Endothelial cell of umbilical vein (primary cell): ENCODE measurements around the gene SLC35A3. TPM values are rescaled to one million over a fixed set of nuclear protein-coding genes. Genes with fewer than 3 reads are reported as not detected.

Experiments
- BruUV-seq: library from RNA; stranded (reverse); fragments of 400-500 nt; replicated peaks from 2 replicates; lab custom pipeline; 2021; lab: Mats Ljungman, UMichigan
- CTCF ChIA-PET: fragments of 300-600, 350-600 bp; sonication (Branson Sonifier 250); formaldehyde crosslinking; loops from one replicate; lab custom pipeline; 2021; ENCODE audit warnings: antibody characterized with exemption, inconsistent platforms; lab: Charles Lee
- POLR2A ChIA-PET: fragments of 300-600, 350-600 bp; sonication (Branson Sonifier 250); formaldehyde crosslinking; loops from one replicate; lab custom pipeline; 2021; ENCODE audit warnings: antibody characterized with exemption, inconsistent platforms; lab: Charles Lee
- DNase-seq: peaks from one replicate; pipeline ENCODE4 v3.0.0-alpha.2; 2011; ENCODE audit warnings: low read depth, low spot score
- FAIRE-seq: peaks from 2 replicates; lab custom pipeline; 2011; peaks lifted over from hg19 to GRCh38; lab: Jason Lieb, UNC
- H2AFZ ChIP-seq: 2 replicates; pipeline ENCODE4 v1.6.0; 2012; ENCODE audit warnings: low read depth, low read length, control low read depth, inconsistent platforms
- H3K27ac ChIP-seq: 2 replicates; pipeline ENCODE4 v1.5.1; 2011; ENCODE audit warnings: low read depth, mild to moderate bottlenecking, control low read depth, low read length, moderate library complexity; ENCODE audit not compliant: insufficient read depth
- H3K27me3 ChIP-seq, 2 experiments: 2 replicates each; pipeline versions ENCODE4 v1.6.0 to v1.6.1; 2011; ENCODE audit warnings: low read length in 2 of 2, mixed read lengths in 1 of 2; ENCODE audit not compliant: control insufficient read depth in 2 of 2, insufficient read depth in 2 of 2
- H3K36me3 ChIP-seq, 2 experiments: 2 replicates in 1 of 2; 3 replicates in 1 of 2; pipeline ENCODE4 v1.5.1; 2011; ENCODE audit warnings: low read length in 2 of 2, mild to moderate bottlenecking in 1 of 2, moderate library complexity in 1 of 2; ENCODE audit not compliant: control insufficient read depth in 2 of 2, insufficient read depth in 2 of 2; ENCODE audit errors: extremely low read depth in 1 of 2
- H3K4me1 ChIP-seq: 3 replicates; pipeline ENCODE4 v1.5.1; 2011; ENCODE audit warnings: mild to moderate bottlenecking, low read length; ENCODE audit not compliant: control insufficient read depth, insufficient read depth; ENCODE audit errors: extremely low read depth
- H3K4me2 ChIP-seq: 2 replicates; pipeline ENCODE4 v1.6.1; 2011; ENCODE audit warnings: low read length, control low read depth, mixed read lengths; ENCODE audit not compliant: insufficient read depth
- H3K4me3 ChIP-seq, 3 experiments: fragments of 200-600 bp in 1 of 3; sonication (generic), shearing (Covaris generic) in 1 of 3; replicated peaks in 1 of 3; 2 replicates each; pipeline ENCODE4 v1.5.1; 2011 to 2016; ENCODE audit warnings: control low read depth in 3 of 3, low read length in 3 of 3, mild to moderate bottlenecking in 2 of 3, inconsistent platforms in 1 of 3, low read depth in 1 of 3, moderate library complexity in 1 of 3; ENCODE audit not compliant: insufficient read depth in 1 of 3
- H3K79me2 ChIP-seq: 2 replicates; pipeline ENCODE4 v1.6.0; 2012; ENCODE audit warnings: low read length, inconsistent platforms; ENCODE audit not compliant: control insufficient read depth, insufficient read depth
- H3K9ac ChIP-seq: replicated peaks from 2 replicates; pipeline ENCODE3; 2011; ENCODE audit warnings: low read length, control low read depth; ENCODE audit not compliant: insufficient read depth; ENCODE audit errors: extremely low read depth
- H3K9me1 ChIP-seq: replicated peaks from 3 replicates; pipeline ENCODE4 v1.6.0; 2011; ENCODE audit warnings: mild to moderate bottlenecking, low read length; ENCODE audit not compliant: control insufficient read depth, insufficient read depth; ENCODE audit errors: extremely low read depth
- H3K9me3 ChIP-seq: replicated peaks from 2 replicates; pipeline ENCODE4 v1.5.1; 2012; ENCODE audit warnings: low read length, inconsistent platforms; ENCODE audit not compliant: control insufficient read depth, insufficient read depth
- H4K20me1 ChIP-seq: replicated peaks from 2 replicates; pipeline ENCODE3; 2011; ENCODE audit warnings: mild to moderate bottlenecking, low read length; ENCODE audit not compliant: control insufficient read depth, insufficient read depth; ENCODE audit errors: extremely low read depth
- EZH2 ChIP-seq: IDR thresholded peaks from 2 replicates; pipeline ENCODE4 v1.6.1; 2012; ENCODE audit warnings: borderline replicate concordance, low read depth, mild to moderate bottlenecking, moderate library complexity, low read length, inconsistent platforms; ENCODE audit not compliant: severe bottlenecking
- FOS ChIP-seq: IDR thresholded peaks from 2 replicates; pipeline ENCODE4 v1.6.1; 2011; ENCODE audit warnings: mild to moderate bottlenecking, low read length, moderate library complexity, borderline replicate concordance; ENCODE audit not compliant: insufficient read depth
- GATA2 ChIP-seq: IDR thresholded peaks from 2 replicates; pipeline ENCODE4 v1.7.0; 2011; ENCODE audit warnings: low read depth, mild to moderate bottlenecking, moderate library complexity, mixed read lengths, low read length; ENCODE audit not compliant: insufficient read length, insufficient read depth
- JUN ChIP-seq: IDR thresholded peaks from 2 replicates; pipeline ENCODE4 v1.6.1; 2011; ENCODE audit warnings: borderline replicate concordance, low read depth; ENCODE audit not compliant: insufficient read length, insufficient read depth
- MYC ChIP-seq: IDR thresholded peaks from one replicate; pipeline ENCODE4 v1.6.1; 2011; ENCODE audit warnings: mild to moderate bottlenecking, low read depth, low read length
- POLR2A ChIP-seq: IDR thresholded peaks from 2 replicates; pipeline ENCODE4 v1.6.1; 2012; ENCODE audit warnings: low read depth, mild to moderate bottlenecking, control low read depth, low read length
- POLR2AphosphoS5 ChIP-seq: IDR thresholded peaks from 2 replicates; pipeline ENCODE4 v1.6.1; 2012; ENCODE audit warnings: low read depth, mild to moderate bottlenecking, control low read depth, low read length, moderate library complexity; ENCODE audit not compliant: insufficient read depth
- dilution Hi-C: fragments of 300-500 bp; cut with MboI; formaldehyde crosslinking; loops from one replicate; pipeline ENCODE4 v1.15.0; 2019; ENCODE audit warnings: low sequenced_read_pairs; ENCODE audit not compliant: extremely low pct_ligation_motif_present
- intact Hi-C: fragments of 100-400 bp; cut with micrococcal nuclease; formaldehyde crosslinking; loops from one replicate; pipeline ENCODE4 v1.10.0; 2022
- polyA plus RNA-seq, 4 experiments: library from polyadenylated mRNA; depleted of rRNA in 3 of 4; stranded (reverse) in 3 of 4; unstranded in 1 of 4; fragments of >200 nt; gene quantifications; 2 replicates each; pipeline versions ENCODE4 v1.2.1 to v1.2.3, GENCODE V29; 2011 to 2012; ENCODE audit warnings: missing spikeins in 1 of 4
- total RNA-seq: library from RNA; stranded (reverse); gene quantifications from 2 replicates; pipeline ENCODE4 v1.2.3, GENCODE V29; 2021
- TF ChIP-seq, protein P1 (sequence below), 2 donors: IDR thresholded peaks; 1 replicate in 1 of 2; 2 replicates in 1 of 2; pipeline ENCODE4 v1.5.1; 2011; ENCODE audit warnings: low read length in 2 of 2, mild to moderate bottlenecking in 2 of 2, moderate library complexity in 2 of 2, control low read depth in 1 of 2, inconsistent platforms in 1 of 2, low read depth in 1 of 2; ENCODE audit not compliant: insufficient read depth in 1 of 2; ENCODE audit errors: extremely low read depth in 1 of 2
- TF ChIP-seq, protein P2 (sequence below): IDR thresholded peaks from 2 replicates; pipeline ENCODE4 v1.6.1; 2011; ENCODE audit not compliant: insufficient read depth, insufficient read length

Gene SLC35A3
- total and polyA plus RNA-seq, 2 donors (not counting 3 experiments of a cell fraction or from before 2014, with no cell fraction given), result 3.6 to 19.0 TPM

- intact Hi-C loops, result no loop called here
- Histone ChIP-seq H2AFZ (no peak overlapping the region), H3K9ac (no peak overlapping the region), H3K9me3 (no peaks in the 10 kb centered on the region), H3K4me1 (no peaks in the 10 kb centered on the region), H4K20me1 (peaks cover 1% of the 10 kb centered on the region), H3K36me3 (peaks cover 0 to 3% of the 10 kb centered on the region in 2 experiments), H3K9me1 (no peaks in the 10 kb centered on the region), H3K4me2 (no peak overlapping the region), H3K27me3 (no peaks in the 10 kb centered on the region), H3K27ac (no peak overlapping the region), H3K4me3 (no peak overlapping the region), H3K79me2 (peaks cover 66% of the 10 kb centered on the region)
- TF ChIP-seq, protein P1, sequence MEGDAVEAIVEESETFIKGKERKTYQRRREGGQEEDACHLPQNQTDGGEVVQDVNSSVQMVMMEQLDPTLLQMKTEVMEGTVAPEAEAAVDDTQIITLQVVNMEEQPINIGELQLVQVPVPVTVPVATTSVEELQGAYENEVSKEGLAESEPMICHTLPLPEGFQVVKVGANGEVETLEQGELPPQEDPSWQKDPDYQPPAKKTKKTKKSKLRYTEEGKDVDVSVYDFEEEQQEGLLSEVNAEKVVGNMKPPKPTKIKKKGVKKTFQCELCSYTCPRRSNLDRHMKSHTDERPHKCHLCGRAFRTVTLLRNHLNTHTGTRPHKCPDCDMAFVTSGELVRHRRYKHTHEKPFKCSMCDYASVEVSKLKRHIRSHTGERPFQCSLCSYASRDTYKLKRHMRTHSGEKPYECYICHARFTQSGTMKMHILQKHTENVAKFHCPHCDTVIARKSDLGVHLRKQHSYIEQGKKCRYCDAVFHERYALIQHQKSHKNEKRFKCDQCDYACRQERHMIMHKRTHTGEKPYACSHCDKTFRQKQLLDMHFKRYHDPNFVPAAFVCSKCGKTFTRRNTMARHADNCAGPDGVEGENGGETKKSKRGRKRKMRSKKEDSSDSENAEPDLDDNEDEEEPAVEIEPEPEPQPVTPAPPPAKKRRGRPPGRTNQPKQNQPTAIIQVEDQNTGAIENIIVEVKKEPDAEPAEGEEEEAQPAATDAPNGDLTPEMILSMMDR (IDR thresholded peaks at IDR 0.05; ENCODE audit: extremely low read depth in 1 of 2, insufficient read depth in 1 of 2, low read depth in 1 of 2, low read length in 2 of 2), result no peak
- TF ChIP-seq POLR2A (no peak), GATA2 (no peak), FOS (no peak), MYC (no peak), JUN (no peak), EZH2 (no peak), POLR2AphosphoS5 (no peak)
- TF ChIP-seq, protein P2, sequence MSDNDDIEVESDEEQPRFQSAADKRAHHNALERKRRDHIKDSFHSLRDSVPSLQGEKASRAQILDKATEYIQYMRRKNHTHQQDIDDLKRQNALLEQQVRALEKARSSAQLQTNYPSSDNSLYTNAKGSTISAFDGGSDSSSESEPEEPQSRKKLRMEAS, result no peak
- FAIRE-seq (no peak), DNase-seq (no peak)
- POLR2A ChIA-PET, result no interaction called here
- CTCF ChIA-PET, result interaction anchor here (0.9 to 1.5 kb wide), 2 partner anchors 402 to 406 kb away, joined by 3 read pairs; no protein-coding TSS in a partner anchor
- BruUV-seq, result no TSS peak
- dilution Hi-C loops, result no loop called here
These were observed 83.9 kb downstream of the SLC35A3 start for GRCh38 chr1:100053727-100054126.
